ENCODE results near the gene PCNX1.

DNA sequence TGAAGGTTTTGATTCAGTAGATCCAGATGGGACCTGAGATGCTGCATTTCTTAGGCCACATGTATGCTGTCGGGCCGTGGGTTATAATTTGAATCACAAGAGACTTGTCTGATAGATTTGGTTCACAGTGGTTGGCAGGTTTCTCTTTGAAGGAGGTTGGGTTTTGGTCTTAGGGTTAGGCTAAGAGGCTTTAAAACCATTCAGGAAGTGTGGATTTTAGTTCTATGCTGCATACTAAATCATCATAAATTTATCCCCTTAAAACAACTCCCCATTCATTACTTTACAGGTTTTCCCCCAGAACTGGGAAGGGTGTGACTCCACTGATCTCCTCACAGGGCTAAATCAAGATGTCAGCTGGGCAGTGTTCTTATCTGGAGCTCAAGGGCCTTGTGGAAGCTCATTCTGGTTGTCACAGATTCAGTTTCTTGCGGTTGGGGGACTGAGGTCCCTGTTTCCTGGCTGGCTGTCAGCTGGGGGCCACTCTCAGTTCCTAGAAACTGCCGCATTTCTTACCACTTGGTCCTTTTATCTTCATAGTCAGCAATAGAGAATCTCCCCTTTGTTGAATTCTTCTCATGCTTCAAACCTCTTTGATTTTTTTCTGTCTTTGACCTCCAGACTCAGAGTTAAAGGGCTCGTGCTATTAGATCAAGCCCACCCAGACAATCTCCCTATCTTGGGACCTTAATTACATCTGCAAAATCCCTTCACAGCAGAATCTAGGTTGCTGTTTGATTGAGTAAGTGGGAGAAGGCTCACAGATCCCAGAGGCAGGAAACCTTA, 20.6 kb upstream of the PCNX1 start:
- TF ChIP-seq POLR2A (IDR thresholded peaks at IDR 0.05; ENCODE audit: low read depth, low read length) (no peak), RAD21 (IDR thresholded peaks at IDR 0.05; ENCODE audit: low read length) (no peak), MAZ (IDR thresholded peaks at IDR 0.05; ENCODE audit: borderline replicate concordance, low read depth, low read length) (no peak), RFX5 (IDR thresholded peaks at IDR 0.05; ENCODE audit: low read depth, low read length) (no peak), CEBPB (IDR thresholded peaks at IDR 0.05; ENCODE audit: low read depth, low read length) (no peak), USF2 (IDR thresholded peaks at IDR 0.05; ENCODE audit: low read depth, low read length) (no peak), SMC3 (IDR thresholded peaks at IDR 0.05; ENCODE audit: low read depth, low read length) (no peak), MXI1 (IDR thresholded peaks at IDR 0.05; ENCODE audit: borderline replicate concordance, low read depth, low read length) (no peak), CHD1 (IDR thresholded peaks at IDR 0.05; ENCODE audit: low read depth, low read length) (no peak), BHLHE40 (IDR thresholded peaks at IDR 0.05; ENCODE audit: low read depth, low read length) (no peak), RCOR1 (IDR thresholded peaks at IDR 0.05; ENCODE audit: insufficient replicate concordance, low read length) (no peak), FOS (IDR thresholded peaks at IDR 0.05; ENCODE audit: low read depth, low read length) (no peak)
- TF ChIP-seq, protein P1, sequence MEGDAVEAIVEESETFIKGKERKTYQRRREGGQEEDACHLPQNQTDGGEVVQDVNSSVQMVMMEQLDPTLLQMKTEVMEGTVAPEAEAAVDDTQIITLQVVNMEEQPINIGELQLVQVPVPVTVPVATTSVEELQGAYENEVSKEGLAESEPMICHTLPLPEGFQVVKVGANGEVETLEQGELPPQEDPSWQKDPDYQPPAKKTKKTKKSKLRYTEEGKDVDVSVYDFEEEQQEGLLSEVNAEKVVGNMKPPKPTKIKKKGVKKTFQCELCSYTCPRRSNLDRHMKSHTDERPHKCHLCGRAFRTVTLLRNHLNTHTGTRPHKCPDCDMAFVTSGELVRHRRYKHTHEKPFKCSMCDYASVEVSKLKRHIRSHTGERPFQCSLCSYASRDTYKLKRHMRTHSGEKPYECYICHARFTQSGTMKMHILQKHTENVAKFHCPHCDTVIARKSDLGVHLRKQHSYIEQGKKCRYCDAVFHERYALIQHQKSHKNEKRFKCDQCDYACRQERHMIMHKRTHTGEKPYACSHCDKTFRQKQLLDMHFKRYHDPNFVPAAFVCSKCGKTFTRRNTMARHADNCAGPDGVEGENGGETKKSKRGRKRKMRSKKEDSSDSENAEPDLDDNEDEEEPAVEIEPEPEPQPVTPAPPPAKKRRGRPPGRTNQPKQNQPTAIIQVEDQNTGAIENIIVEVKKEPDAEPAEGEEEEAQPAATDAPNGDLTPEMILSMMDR (conservative IDR thresholded peaks at IDR 0.05; ENCODE audit: low read depth, low read length), result no peak
